PC-3 (cell line): ENCODE results near the gene SMC1B. TPM values are rescaled to one million over a fixed set of nuclear protein-coding genes. Genes with fewer than 3 reads are reported as not detected.

Experiments used
- ATAC-seq: fragments of 200-7000 bp; cut with Tn5 transposase; 2 replicates; pipeline ENCODE4 v1.9.1; 2020; ENCODE audit warnings: mild to moderate bottlenecking, moderate library complexity
- BruUV-seq: library from RNA; stranded (reverse); fragments of 400-500 nt; replicated peaks from 2 replicates; lab custom pipeline; 2021; lab: Mats Ljungman, UMichigan
- CTCF ChIA-PET: fragments of 300-600 bp; sonication (Branson Sonifier 250); formaldehyde crosslinking; loops from one replicate; lab custom pipeline; 2022; ENCODE audit warnings: antibody characterized with exemption; lab: Charles Lee
- POLR2A ChIA-PET: fragments of 300-600 bp; sonication (Branson Sonifier 250); formaldehyde crosslinking; loops from one replicate; lab custom pipeline; 2022; ENCODE audit warnings: antibody characterized with exemption; ENCODE audit not compliant: unreplicated experiment; lab: Charles Lee
- DNase-seq: peaks from one replicate; pipeline ENCODE4 v3.0.0-alpha.2; 2015
- H2AFZ ChIP-seq: fragments of 300-600 bp; sonication (generic); 2 replicates; pipeline ENCODE4 v1.6.0; 2016; ENCODE audit warnings: antibody characterized with exemption, low read length
- H3F3A ChIP-seq: fragments of 300-600 bp; sonication (generic); one replicate; pipeline ENCODE4 v1.6.0; 2017; ENCODE audit warnings: antibody characterized with exemption, low read length, control low read depth, mild to moderate bottlenecking; ENCODE audit not compliant: unreplicated experiment
- H3K27ac ChIP-seq: fragments of 300-600 bp; sonication (generic); 2 replicates; pipeline ENCODE4 v1.5.1; 2016; ENCODE audit warnings: mild to moderate bottlenecking, low read length
- H3K27me3 ChIP-seq: fragments of 300-600 bp; sonication (generic); 2 replicates; pipeline ENCODE4 v1.6.1; 2016; ENCODE audit warnings: low read length, mixed read lengths
- H3K36me3 ChIP-seq: fragments of 300-600 bp; sonication (generic); 2 replicates; pipeline ENCODE4 v1.6.1; 2016; ENCODE audit warnings: low read depth, mixed run types, low read length, mixed read lengths
- H3K4me1 ChIP-seq: fragments of 300-600 bp; sonication (generic); 2 replicates; pipeline ENCODE4 v1.5.1; 2016; ENCODE audit warnings: low read length; ENCODE audit not compliant: insufficient read depth
- H3K4me2 ChIP-seq: fragments of 300-600 bp; sonication (generic); 2 replicates; pipeline ENCODE4 v1.6.0; 2016; ENCODE audit warnings: low read length
- H3K4me3 ChIP-seq: fragments of 300-600 bp; sonication (generic); 2 replicates; pipeline ENCODE4 v1.5.1; 2016; ENCODE audit warnings: mild to moderate bottlenecking, low read length, mixed read lengths
- H3K79me2 ChIP-seq: fragments of 300-600 bp; sonication (generic); 2 replicates; pipeline ENCODE4 v1.6.1; 2017; ENCODE audit warnings: low read length, mixed read lengths
- H3K9ac ChIP-seq: fragments of 300-600 bp; sonication (generic); 2 replicates; pipeline ENCODE4 v1.6.0; 2016; ENCODE audit warnings: mild to moderate bottlenecking, low read length
- H3K9me2 ChIP-seq: fragments of 300-600 bp; sonication (generic); replicated peaks from 2 replicates; pipeline ENCODE4 v1.6.1; 2016; ENCODE audit warnings: mixed run types, low read length, mixed read lengths
- H3K9me3 ChIP-seq: fragments of 300-600 bp; sonication (generic); 2 replicates; pipeline ENCODE4 v1.6.1; 2016; ENCODE audit warnings: low read length, mixed read lengths
- H4K20me1 ChIP-seq: fragments of 300-600 bp; sonication (generic); 2 replicates; pipeline ENCODE4 v1.6.1; 2016; ENCODE audit warnings: low read length, mixed read lengths
- EZH2 ChIP-seq: fragments of 300-600 bp; sonication (generic); IDR thresholded peaks from one replicate; pipeline ENCODE4 v1.6.1; 2017; ENCODE audit warnings: antibody characterized with exemption, mild to moderate bottlenecking, low read length; ENCODE audit not compliant: unreplicated experiment
- EZH2phosphoT487 ChIP-seq: fragments of 300-600 bp; sonication (generic); IDR thresholded peaks from 2 replicates; pipeline ENCODE4 v1.6.1; 2018; ENCODE audit warnings: mild to moderate bottlenecking, antibody characterized with exemption, low read length, borderline replicate concordance
- intact Hi-C: fragments of 100-400 bp; cut with micrococcal nuclease; formaldehyde crosslinking; loops from 2 replicates; pipeline ENCODE4 v1.9.0; 2023
- total RNA-seq: library from RNA; depleted of rRNA; stranded (reverse); fragments of >200 nt; gene quantifications from 2 replicates; pipeline ENCODE4 v1.2.3, GENCODE V29; 2014
- TF ChIP-seq, protein P1 (sequence below): fragments of 300-600 bp; sonication (generic); conservative IDR thresholded peaks from 2 replicates; pipeline ENCODE4 v1.5.1; 2017; ENCODE audit warnings: antibody characterized with exemption, low read depth, mild to moderate bottlenecking, low read length

The SMC1B gene
- total RNA-seq, 1 experiment from 2014 or later: 0.04 TPM

DNA sequence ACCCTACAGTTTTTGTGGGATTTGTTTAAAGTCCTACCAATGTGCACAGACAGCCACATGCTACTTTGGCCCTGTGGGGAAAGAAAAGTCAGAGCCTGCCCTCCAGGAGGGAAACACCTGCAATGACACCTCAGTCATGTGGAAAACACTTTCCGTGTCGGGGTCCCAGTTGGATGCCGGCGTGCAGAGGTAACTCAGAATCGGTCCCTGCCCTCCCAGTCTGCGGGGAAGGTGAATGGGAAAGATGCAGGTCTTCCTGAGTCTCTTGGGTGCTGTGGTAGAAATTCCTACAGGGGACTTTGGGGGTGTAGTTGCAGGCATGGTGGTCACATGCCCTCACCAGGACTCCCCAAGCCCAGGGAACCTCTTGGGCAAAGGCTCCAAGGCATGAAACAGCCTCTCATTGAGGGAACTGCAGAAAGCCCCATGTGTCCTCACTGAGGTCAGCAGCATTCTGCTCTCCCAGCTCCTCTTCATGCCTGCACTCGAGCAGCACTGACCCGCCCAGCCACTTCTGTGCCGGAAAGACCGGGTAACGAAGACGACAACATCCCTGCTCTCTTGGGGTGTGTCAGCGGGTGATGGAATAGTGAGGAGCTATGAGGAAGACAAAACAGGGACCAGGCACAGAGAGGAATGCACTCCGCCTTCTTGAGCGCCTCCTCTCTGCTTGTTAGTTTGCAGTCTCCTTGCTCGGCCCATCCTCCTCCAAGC lies 4.8 kb upstream of the SMC1B start:
- intact Hi-C loops: no loop called here

DNA sequence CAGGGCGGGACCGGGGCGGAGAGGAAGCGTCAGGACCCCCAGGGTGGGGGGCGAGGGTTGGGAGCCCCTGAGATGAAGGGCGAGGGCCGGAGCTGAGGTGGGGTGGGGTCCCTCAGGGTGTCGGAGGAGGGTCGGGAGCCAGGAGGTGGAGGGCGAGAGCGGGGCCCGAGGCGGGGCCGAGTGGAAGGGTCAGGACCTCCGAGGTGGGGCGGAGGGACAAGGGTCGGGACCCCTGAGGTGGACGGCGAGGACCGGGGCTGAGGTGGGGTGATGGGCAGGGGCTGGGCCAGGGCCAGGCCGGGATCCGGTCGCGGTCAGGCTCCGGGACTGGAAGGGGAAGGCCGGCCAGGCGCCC lies 409 bp downstream of the SMC1B start:
- no peaks in the 10 kb centered on the region for H3K9me3 ChIP-seq
- peak overlapping the region; percentile 82; the same call in 1 of the 2 replicates for H3K9ac ChIP-seq
- H3F3A ChIP-seq: no peaks in the 10 kb centered on the region
- H3K79me2 ChIP-seq: no peaks in the 10 kb centered on the region
- no TSS peak for BruUV-seq
- H3K4me2 ChIP-seq: no peak overlapping the region
- no peaks in the 10 kb centered on the region for H3K9me2 ChIP-seq
- H3K4me3 ChIP-seq: no peak overlapping the region
- ChIA-PET CTCF (no interaction called here), POLR2A (no interaction called here)
- intact Hi-C loops: no loop called here
- no peak for ATAC-seq
- no peaks in the 10 kb centered on the region for H4K20me1 ChIP-seq
- peak overlapping the region; percentile 96 for H2AFZ ChIP-seq
- H3K27me3 ChIP-seq: no peaks in the 10 kb centered on the region
- no peaks in the 10 kb centered on the region for H3K36me3 ChIP-seq
- no peak overlapping the region for H3K27ac ChIP-seq
- no peak for DNase-seq
- H3K4me1 ChIP-seq: peaks cover 3% of the 10 kb centered on the region; the same call in 1 of the 2 replicates
- TF ChIP-seq EZH2phosphoT487 (no peak), EZH2 (no peak)
- TF ChIP-seq, protein P1, sequence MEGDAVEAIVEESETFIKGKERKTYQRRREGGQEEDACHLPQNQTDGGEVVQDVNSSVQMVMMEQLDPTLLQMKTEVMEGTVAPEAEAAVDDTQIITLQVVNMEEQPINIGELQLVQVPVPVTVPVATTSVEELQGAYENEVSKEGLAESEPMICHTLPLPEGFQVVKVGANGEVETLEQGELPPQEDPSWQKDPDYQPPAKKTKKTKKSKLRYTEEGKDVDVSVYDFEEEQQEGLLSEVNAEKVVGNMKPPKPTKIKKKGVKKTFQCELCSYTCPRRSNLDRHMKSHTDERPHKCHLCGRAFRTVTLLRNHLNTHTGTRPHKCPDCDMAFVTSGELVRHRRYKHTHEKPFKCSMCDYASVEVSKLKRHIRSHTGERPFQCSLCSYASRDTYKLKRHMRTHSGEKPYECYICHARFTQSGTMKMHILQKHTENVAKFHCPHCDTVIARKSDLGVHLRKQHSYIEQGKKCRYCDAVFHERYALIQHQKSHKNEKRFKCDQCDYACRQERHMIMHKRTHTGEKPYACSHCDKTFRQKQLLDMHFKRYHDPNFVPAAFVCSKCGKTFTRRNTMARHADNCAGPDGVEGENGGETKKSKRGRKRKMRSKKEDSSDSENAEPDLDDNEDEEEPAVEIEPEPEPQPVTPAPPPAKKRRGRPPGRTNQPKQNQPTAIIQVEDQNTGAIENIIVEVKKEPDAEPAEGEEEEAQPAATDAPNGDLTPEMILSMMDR: no peak

More for the DNA sequence above, 4.8 kb upstream of the SMC1B start:
- Histone ChIP-seq H3K9ac (no peak overlapping the region), H3K27me3 (no peaks in the 10 kb centered on the region), H3K9me3 (no peaks in the 10 kb centered on the region), H3F3A (no peaks in the 10 kb centered on the region), H3K4me3 (no peak overlapping the region), H3K9me2 (no peaks in the 10 kb centered on the region), H2AFZ (no peak overlapping the region), H3K79me2 (no peaks in the 10 kb centered on the region), H3K27ac (no peak overlapping the region), H4K20me1 (no peaks in the 10 kb centered on the region), H3K36me3 (no peaks in the 10 kb centered on the region), H3K4me2 (no peak overlapping the region), H3K4me1 (peaks cover 3% of the 10 kb centered on the region; the same call in 1 of the 2 replicates)
- TF ChIP-seq EZH2: no peak
- TF ChIP-seq EZH2phosphoT487: no peak
- TF ChIP-seq, protein P1: no peak
- ChIA-PET CTCF (interaction anchor here (0.7 kb wide), 1 partner anchor 83 kb away, joined by 17 read pairs; no protein-coding TSS in a partner anchor), POLR2A (no interaction called here)
- DNase-seq (no peak), ATAC-seq (no peak)
- BruUV-seq: no TSS peak

DNA sequence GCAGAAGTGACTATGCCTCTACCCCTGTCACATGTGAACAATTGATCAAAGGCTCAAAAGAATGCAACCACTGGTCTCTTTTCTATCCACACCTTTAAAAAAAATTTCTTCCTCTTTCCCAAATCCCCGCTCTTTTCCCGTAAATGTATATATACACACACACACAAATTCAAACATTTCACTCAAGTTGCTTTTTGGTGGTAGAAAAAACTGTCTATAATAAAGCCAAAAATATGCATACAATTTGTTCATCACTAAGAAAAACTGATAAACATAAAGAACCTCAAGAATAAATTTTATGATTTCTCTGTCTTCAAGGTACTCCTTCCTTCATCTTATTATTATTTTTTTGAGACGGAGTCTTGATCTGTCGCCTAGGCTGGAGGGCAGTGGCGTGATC lies 5.6 kb downstream of the SMC1B start:
- Histone ChIP-seq H3K36me3 (no peaks in the 10 kb centered on the region), H3K4me3 (no peak overlapping the region), H3K27me3 (no peaks in the 10 kb centered on the region), H3K79me2 (no peaks in the 10 kb centered on the region), H3K27ac (no peak overlapping the region), H3K9me3 (no peaks in the 10 kb centered on the region), H3F3A (no peaks in the 10 kb centered on the region), H3K4me2 (no peak overlapping the region), H3K9me2 (no peaks in the 10 kb centered on the region), H3K4me1 (no peaks in the 10 kb centered on the region), H3K9ac (no peak overlapping the region), H2AFZ (no peak overlapping the region), H4K20me1 (no peaks in the 10 kb centered on the region)
- DNase-seq (no peak), ATAC-seq (no peak)
- intact Hi-C loops: no loop called here
- TF ChIP-seq, protein P1: no peak
- no peak for TF ChIP-seq EZH2
- no peak for TF ChIP-seq EZH2phosphoT487
- POLR2A ChIA-PET: no interaction called here
- BruUV-seq: no TSS peak
- CTCF ChIA-PET: no interaction called here
